C4-2B (cell line): ENCODE data around the gene CTNNA3.

Experiments
- H3K27ac ChIP-seq: fragments of 450-650 bp; 2 replicates; pipeline ENCODE4 v1.5.1; 2017
- ZFX ChIP-seq: fragments of 450-650 bp; IDR thresholded peaks from 2 replicates; pipeline ENCODE4 v1.6.1; 2017
- TF ChIP-seq, protein P1 (sequence below): fragments of 450-650 bp; conservative IDR thresholded peaks from 2 replicates; pipeline ENCODE4 v1.5.1; 2017; ENCODE audit warnings: mild to moderate bottlenecking

Gene CTNNA3

DNA sequence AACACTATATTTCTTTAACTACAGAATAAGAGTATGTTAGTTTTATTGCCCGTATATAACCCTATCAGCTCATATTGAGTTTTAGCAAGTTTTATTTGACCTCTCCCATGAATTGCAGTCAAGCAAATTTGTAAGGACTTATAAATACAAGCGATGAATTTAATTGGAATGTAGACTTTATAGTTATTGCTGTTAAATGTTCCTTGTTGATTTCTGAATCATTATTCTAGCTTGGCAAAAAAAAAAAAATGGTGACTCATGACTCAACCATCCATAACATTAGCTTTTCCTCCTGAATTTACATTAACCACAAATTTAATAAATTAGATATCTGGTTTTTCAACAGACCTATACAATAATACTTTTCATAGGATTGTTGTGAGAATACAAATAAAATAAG, 1104.1 kb downstream of the CTNNA3 start:
- no peak for TF ChIP-seq ZFX
- TF ChIP-seq, protein P1, sequence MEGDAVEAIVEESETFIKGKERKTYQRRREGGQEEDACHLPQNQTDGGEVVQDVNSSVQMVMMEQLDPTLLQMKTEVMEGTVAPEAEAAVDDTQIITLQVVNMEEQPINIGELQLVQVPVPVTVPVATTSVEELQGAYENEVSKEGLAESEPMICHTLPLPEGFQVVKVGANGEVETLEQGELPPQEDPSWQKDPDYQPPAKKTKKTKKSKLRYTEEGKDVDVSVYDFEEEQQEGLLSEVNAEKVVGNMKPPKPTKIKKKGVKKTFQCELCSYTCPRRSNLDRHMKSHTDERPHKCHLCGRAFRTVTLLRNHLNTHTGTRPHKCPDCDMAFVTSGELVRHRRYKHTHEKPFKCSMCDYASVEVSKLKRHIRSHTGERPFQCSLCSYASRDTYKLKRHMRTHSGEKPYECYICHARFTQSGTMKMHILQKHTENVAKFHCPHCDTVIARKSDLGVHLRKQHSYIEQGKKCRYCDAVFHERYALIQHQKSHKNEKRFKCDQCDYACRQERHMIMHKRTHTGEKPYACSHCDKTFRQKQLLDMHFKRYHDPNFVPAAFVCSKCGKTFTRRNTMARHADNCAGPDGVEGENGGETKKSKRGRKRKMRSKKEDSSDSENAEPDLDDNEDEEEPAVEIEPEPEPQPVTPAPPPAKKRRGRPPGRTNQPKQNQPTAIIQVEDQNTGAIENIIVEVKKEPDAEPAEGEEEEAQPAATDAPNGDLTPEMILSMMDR, result no peak
- H3K27ac ChIP-seq, result no peak overlapping the region

DNA sequence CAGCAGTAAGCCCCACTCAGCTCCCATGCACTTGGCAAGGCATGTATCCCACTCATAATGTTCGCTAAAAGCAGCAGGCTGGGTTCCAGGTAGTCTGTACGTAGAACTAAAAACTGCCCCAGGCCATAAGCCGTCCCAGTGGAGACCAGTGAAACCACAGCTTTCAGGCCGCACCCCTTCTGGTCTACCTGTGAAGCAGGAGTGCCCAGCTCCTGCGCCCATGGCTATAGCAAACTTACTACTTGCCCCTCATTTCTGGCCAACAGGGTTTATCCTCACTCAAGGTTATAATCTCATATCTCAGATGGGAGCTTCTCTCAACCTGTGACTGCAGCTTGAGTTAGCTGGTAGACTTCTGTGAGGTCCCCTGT, 1108.3 kb downstream of the CTNNA3 start:
- TF ChIP-seq, protein P1, result no peak
- TF ChIP-seq ZFX, result no peak
- H3K27ac ChIP-seq, result no peak overlapping the region

DNA sequence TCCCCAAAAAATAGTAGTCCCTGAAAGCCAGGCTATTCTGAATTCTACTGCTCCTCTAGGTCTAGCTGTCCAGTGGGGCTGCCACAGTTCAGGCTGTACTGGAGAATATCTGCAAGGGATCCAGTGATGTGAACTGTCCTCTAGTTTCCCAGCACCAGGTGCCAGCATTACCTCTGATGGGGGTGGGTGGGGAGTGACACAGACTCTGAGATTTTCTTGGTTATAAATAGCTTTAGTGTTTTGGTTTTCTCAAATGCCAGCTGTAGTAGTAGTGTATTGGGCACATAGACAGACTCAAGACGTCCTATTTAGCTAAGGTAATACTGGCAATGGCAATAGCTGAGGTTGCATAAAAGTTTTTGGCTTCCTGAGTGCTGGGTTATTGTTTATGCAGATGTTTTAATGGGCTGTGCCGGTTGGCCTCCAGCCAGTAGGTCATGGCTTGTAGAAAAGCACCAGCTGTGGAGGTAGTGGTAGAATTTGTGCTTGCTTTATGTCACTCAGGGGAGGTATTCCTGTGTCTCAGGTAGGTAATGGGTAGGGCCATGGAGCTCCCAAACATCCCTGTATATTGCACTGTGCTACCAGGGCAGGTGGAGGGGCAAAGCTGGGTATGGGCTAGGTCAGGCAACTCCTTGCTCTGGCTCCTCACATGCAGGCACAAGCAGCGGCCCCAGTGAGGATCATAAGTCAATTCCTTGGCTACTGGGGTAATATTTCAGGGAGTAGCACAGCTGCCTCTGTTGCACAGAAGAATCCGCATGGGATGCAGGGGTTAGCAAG, 1108.9 kb downstream of the CTNNA3 start:
- TF ChIP-seq, protein P1, result no peak
- TF ChIP-seq ZFX, result no peak
- H3K27ac ChIP-seq, result no peak overlapping the region

DNA sequence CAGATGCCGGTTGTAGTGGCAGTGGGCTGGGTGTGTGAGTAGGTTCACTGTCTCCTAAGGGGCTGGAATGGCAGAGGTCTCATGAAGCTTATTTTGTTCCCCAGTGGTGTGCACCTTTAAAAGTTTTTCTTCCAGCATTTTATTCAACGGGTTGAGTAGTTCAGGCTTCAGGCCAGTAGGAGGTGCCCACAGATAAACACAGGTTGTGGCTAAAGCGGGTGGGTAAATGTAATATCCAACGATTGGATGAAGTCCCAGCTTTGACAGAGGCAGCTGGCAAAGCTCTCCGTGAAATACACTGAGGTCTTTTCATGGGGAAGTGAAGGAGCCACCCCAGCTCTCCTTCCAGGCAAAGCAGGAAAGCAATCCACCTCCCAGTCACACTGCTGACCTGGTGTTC, 1109.9 kb downstream of the CTNNA3 start:
- no peak overlapping the region for H3K27ac ChIP-seq
- no peak for TF ChIP-seq ZFX
- TF ChIP-seq, protein P1, result peak; percentile 59

DNA sequence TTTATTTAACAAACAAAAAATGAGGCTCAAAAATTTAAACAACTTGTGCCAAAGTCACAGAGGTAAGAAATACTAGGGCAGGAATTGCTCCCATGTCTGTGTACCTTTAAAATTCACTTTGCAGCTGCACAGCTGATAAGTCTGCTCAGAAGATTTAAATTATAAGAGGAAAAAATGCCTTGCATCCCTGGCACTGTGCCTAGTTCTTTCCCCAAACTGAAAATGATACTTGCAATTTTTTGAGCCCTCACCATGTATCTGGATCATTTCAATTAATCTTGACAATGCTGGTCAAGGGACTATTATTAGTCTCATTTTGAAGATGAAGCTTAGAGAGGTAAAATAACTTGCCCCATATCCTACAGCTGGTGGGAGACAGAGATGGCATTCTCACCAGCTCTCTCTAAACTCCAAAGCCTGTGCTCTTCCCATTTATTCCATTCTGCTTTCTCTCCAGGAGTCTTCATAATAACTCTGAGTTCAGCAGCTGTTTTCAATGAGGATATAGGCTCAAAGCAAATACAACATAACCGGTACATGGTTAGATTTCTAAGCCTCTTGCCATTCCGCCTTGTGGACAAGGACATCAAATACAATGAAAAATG, 1120.6 kb downstream of the CTNNA3 start:
- H3K27ac ChIP-seq, result no peak overlapping the region
- TF ChIP-seq, protein P1, result no peak
- TF ChIP-seq ZFX, result no peak

DNA sequence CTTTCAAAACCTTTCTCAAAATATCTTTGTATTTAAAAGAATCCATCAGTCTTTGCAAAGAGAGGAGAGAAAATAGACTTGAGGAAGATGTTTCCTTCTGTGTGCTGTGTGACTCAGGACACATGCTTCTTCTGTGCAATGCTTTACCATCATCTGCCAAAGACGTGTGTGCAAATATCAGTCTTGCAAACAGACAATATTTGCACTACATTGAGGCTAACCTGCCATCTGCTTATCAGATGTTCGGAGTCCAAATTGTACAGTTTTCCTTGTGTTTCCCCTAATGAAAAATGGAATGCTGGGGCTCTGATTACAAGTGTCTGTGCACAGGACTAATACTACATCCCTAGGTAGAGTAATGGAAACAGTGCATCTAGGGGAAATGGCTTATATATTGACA, 1123.3 kb downstream of the CTNNA3 start:
- TF ChIP-seq ZFX, result no peak
- TF ChIP-seq, protein P1, result no peak
- no peak overlapping the region for H3K27ac ChIP-seq

DNA sequence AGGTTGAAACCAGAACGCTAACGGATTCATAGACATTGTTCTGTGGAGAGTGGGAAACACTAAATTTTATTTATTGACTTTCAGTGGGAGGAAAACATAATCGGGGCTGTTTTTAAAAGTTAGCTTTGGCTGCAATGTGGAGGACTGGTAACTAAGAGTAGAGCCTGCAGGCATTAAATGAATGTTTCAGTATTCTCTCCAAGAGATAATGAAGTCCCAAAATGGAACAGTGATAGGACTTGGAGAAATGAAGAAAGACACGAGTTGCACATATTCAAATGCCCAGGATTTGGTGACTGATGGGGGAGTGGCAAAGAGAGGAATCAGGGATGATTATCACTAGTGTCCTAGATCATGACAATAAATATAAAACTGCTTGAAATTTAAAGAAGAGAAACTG, 1130.0 kb downstream of the CTNNA3 start:
- TF ChIP-seq, protein P1, result no peak
- no peak for TF ChIP-seq ZFX
- H3K27ac ChIP-seq, result no peak overlapping the region
